Endothelial cell of hepatic sinusoid (primary cell): Measurements from ENCODE around the gene GEN1.

Source experiments
- in situ Hi-C: cut with HindIII; loops from 2 replicates; pipeline ENCODE4 v1.10.0; 2017; ENCODE audit warnings: low sequenced_read_pairs

GEN1 gene

DNA sequence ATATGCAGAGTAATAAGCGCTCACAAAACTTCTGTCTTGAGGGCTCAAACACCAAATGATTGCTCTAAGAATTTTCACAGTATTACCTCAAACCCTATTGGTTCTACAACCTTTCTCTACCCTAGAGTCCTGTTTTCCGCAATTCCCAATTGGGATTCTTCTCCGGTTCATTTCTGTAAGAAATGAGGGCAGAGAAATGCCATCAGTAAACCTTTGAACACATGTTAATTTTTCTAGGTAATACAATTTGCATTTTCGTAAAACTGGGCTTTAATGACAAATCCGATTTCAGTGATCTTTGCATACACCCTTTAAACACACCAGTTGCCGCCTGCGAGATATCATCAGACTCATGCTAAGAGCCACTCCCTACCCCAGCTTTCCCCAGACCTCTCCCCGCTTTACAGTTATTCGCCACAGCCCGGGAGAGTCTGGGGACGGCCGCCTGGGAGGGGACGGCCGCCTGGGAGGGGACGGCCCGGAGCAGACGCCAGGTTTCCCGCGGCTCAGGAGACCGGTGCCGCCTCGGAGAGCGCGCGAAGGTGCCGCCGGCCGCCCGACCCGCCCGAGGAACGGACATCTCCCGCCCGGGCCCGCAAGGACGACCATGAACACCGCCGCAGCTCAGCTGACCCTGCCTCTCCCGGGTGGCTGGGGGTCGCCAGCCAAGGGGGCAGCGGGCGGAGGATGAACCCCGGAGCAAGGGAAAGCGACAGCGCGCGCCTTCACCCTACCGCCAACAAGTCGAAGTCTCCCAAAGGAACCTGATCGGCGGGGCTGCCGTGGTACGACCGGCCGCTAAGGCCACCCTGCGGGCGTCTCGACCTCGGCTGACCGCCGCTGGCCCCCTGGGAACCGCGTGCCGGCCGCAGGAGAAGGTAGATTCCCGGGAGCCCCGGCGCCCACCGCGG is 791 bp upstream of the GEN1 start:
- in situ Hi-C loops: no loop called here

DNA sequence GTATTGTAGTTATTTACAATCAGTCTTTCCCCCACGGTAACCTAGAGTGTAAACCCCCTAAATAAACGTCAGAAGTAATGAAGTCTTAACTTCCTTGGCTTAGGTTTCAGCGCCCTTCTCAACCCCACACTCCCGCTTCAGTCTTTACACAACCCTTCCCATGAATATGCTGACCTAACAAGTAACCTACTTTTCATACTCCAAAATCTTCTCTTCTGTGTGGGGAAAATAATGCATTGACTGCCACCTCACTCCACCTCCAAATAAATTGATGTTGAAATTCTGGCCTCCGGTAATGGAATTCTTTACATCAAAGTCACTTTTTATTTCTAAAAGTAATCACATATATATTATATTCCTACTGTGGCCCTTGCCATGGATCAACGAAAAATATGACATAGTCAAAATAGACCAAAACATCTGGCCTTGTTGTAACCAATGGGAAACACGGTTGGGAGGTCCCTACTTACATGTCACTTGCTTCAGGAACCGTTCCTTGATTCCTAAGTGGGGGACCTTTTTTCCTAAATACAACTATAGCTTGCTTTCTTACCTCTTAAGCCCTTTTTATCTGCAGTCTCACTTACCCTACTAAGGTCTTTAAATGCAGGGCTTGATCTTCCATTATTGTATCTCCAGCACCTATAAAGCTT is 961 bp downstream of the GEN1 start:
- in situ Hi-C loops: no loop called here

DNA sequence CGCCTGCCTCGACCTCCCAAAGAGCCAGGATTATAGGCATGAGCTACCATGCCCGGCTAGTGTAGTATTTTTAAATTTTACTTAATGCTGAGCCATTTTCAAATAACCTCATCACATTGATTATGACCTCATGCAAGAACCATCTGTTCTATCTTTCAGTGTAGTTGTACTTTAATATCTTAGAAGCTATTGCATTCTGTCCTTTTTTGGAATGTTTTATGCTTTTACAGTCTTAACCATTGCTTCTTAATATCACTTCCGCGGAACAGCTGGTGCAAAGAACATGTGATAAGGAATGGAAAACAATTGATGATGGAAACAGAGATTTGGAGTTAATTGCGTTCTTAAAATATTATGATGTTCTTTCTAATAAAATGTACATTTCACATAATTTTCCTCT is 2.7 kb downstream of the GEN1 start:
- in situ Hi-C loops: no loop called here

DNA sequence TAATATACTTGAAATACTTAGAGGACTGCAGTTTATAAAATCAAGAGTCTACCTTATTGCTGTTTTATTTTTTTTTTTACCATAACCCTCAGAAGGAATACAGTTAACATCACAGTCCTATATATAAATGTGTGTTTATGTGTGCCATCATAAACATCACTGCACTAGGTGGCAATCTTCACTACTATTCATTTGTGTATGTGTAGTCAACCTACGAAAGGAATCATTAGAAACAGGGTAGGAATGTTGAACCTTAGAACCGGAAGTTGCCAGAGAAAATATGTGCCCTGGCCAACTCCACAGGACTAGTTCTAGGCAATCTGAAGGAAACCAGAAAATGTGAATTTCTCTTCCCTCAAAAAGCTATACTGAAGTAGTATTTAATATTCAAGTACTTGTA is 3.4 kb downstream of the GEN1 start:
- in situ Hi-C loops: no loop called here

DNA sequence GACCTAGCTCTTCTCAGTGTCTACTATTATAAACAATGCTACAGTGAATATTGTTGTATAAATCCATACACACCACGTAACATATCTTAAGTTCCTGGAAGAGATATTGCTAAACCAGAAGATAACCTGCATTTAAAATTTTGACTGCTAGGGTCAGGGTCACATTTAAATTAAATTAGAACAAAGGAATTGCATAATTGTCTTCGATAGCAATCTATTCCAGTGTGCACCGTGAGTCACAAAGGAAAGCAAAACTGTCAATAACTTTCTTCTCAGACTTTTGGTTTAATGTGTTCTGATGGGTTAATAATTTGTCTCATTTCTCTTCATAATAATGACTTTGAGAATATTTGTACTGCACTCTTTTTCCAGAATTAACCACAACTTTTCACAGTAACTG is 4.2 kb downstream of the GEN1 start:
- in situ Hi-C loops: no loop called here

DNA sequence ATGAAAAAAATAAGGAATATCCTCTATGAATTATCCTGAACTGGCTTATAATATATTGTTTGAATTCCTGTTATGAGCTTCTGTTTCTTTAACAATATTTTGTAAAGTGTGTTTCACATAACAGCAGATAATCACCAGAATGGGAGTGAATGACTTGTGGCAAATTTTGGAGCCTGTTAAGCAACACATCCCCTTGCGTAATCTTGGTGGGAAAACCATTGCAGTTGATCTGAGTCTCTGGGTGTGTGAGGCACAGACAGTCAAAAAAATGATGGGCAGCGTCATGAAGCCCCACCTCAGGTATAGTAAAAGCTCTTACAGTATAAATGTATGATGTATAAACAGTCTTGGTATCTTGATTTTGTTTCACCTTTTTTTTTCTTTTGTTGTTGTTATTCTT is 5.9 kb downstream of the GEN1 start:
- in situ Hi-C loops: no loop called here

DNA sequence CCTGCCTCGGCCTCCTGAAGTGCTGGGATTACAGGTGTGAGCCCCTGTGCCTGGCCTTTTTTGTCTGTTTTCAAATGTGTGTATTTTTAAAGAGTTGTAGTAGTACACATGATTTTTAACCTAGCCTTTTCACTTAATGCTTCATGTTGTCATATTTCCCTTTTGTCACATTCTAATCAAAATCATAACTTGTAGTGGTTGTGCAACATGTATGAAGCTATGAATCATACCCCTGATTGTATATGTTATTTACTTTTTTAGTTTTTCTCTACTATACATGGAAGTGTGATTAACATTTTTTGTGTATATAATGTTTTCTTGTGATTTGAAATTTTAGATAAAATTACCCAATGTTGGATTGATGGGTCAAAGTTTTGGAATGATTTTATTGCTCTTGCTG is 8.5 kb downstream of the GEN1 start:
- in situ Hi-C loops: no loop called here

DNA sequence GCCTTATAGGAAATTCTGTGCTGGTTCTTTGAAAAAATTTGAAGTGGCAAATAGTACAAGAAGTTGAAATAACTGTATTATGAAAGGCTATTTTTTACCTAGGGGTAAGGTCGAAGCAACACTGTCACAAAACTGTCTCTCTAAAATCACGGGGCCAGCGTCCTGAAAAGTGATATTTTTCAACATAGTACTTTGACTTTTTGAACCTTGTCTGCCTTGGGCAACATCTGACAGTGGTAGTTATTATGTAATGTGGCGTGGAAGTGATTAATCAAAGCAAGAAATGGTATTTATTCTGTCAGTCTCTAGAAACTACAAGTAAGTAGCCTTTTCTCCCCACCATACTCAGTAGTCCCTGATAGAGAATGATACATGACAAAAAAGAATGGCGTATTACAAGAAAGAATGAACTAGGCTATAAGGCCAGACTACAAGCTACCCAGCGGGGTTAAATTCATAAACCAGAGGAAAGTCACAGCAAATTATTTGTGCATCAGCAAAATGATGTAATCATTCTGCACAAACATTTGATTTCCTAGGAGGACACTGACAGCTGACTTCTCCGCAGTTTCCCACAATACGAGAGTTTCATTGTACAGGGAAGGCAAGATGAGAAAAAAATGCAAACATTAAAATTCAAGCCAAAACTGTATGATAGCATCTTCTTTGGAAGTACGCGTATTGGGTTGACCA is 9.8 kb downstream of the GEN1 start:
- in situ Hi-C loops: no loop called here

DNA sequence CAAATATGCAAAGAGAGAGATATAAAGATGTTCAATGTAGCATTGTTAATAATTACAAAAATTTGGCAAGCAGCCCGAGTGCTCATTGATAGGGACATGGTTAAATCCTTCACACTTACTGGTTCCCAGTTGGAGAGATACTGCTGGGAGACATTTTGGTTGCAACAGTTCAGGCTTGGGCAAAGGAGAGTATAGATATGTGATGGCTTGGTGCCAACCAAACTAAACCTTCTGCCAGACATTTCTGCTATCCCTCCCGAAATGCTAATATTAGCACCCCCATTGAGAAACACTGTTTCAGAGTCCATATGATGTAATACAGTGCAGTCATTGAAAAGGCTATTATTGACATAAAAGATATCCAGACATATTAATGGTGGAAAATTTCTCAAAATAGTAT is 11.5 kb downstream of the GEN1 start:
- in situ Hi-C loops: no loop called here

DNA sequence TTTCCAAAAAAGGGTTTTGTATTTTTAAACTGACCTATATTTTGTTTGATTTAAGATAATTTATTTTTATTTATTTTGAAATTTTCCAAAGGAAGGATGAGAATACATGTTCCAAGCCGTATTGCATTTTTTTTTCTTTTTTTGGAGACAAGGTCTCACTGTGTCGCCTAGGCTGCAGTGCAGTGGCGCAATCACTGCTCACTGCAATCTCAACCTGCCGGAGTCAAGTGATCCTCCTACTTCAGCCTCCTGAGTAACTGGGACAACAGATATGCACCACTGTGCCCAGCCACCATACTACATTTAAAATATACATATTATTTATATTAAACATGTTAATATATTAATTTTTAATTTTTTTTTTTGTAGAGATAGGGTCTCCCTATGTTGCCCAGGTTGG is 15.0 kb downstream of the GEN1 start:
- in situ Hi-C loops: no loop called here

DNA sequence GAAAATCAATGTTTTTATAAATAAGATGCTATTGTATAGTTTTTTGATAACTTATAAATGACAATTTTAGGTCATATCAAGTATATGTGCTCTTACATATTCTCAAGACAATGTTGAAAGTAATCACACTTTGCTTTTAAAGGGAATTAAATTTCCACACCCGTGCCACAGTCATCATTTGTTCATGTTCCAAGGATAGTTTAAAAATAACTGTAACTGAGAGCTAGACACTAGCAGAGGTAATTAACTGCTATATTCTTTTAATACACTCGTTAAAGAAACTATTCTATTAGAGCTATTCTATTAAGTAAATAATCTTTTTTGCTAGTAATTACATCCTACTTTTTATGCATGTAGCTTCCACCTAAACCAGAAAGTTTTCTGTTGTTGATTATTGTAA is 18.0 kb downstream of the GEN1 start:
- in situ Hi-C loops: no loop called here

DNA sequence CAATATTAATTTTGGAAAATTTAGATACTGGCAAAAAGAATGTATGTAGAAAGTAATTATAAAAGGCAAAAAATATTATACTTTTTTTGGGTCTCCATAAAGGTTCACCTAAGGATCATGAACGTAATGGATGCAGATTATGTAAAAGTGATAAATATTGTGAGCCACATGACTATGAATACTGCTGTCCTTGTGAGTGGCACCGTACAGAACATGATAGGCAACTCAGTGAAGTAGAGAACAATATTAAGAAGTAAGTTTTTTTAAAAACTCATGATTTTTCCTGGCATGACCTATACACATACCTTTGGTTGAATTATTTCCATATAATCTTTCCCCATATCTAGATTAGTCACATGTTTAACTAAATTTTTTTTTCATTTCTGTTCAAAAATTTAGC is 18.6 kb downstream of the GEN1 start:
- in situ Hi-C loops: no loop called here

DNA sequence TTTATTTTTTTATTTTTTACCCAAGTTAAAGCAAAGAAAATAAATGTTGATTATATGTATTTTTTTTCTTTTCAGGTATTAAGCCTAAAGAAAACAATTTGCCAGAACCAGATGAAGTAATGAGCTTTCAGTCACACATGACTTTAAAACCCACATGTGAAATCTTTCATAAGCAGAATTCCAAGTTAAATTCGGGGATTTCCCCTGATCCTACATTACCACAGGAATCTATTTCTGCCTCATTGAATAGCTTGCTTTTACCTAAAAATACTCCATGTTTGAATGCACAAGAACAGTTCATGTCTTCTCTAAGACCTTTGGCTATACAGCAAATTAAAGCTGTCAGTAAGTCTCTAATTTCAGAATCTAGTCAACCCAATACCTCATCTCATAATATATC is 26.6 kb downstream of the GEN1 start:
- in situ Hi-C loops: no loop called here

DNA sequence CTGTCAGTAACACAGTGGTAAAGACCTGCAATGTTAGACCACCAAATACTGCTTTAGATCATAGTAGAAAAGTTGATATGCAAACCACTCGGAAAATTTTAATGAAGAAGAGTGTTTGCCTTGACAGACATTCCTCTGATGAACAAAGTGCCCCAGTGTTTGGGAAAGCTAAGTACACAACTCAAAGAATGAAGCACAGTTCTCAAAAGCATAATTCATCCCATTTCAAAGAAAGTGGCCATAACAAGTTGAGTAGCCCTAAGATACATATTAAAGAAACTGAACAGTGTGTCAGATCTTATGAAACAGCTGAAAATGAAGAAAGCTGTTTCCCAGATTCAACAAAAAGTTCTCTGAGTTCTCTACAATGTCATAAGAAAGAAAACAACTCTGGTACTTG is 27.5 kb downstream of the GEN1 start:
- in situ Hi-C loops: no loop called here

DNA sequence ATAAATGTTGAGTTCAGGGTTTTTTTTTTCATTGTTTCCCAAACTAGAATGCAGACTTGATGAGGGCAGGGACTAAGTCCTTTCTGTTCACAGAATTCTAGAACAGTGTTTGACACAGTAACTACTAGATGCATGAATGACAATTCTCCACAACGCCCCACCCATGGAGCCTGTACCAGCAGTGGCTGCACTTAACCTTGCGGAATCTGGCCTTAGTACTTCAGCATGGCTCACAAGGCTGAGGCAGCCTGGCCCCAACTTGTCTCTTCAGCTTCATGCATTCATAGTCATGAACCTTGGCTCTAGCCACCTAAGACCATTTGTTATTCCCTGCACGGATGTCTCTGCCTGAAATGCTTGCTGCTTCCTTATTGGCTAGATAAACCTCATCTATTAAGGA is 32.8 kb downstream of the GEN1 start:
- in situ Hi-C loops: no loop called here

DNA sequence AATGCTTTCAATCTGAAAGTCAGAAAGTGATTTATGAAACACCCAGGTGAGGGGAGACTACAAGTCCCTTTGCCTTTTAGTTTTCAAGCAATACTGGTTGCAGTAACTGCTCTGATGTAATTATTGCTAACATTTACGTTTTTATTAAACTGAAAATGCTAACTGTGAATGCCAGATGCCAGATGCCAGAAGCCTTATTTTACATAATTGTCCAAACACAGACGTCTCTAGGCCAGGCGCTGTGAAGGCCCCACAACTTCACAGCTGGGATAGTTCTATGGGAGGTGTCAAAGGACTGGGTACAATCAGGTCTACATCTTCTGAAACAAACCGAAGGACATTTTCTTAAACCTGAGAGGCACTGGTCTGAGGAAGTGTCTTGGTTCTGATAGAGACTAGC is 34.8 kb downstream of the GEN1 start:
- in situ Hi-C loops: no loop called here

DNA sequence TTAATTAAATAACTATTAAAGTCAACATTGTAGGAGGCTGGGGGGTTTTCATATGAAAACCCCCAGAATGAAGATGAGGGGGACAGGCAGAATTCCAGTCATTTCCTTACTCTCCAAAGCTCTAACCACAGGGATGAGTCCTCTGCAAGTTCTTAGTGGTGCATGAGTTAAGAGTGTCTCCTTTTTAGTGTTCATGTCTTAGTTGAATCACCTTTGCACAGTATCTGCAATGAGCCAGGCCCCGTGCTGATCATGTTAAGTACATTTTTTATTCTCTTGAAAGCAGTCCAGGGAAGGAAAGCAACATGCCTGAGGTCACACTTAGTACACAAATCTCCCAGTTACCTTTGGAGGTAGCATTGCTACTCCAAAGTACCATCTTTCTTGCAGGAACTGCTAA is 36.6 kb downstream of the GEN1 start:
- in situ Hi-C loops: no loop called here

DNA sequence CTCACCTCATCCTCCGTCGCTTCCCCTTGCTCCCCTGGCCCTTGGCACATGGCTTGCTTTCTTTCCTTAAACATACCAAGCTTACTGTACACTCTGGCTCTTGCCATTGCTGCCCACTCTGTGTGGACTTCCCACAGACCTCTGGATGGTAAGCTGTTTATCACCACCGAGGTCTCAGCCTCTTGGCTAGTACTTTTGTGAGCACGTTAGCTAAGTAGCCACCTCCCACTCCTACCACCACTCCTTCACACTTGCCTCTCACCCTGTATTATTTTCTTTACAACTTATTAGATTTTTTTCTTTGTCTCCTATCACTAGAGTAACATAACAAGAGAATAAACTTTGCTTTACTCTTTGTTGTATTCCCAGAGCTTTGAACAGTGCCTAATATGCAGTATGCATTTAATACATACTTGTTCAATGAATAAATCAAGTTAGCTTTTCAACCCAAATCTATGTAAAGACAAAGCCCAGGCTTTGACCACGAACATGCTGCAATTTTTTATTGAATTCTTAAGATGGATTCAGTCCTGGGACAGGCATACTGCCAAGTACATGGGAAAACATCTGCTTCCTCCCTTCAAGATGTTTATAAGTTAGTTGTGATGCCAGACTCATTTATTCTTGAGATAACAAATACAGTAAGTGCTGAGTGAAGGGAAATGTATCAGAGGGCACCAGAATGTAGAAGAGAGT is 37.3 kb downstream of the GEN1 start:
- in situ Hi-C loops: no loop called here

DNA sequence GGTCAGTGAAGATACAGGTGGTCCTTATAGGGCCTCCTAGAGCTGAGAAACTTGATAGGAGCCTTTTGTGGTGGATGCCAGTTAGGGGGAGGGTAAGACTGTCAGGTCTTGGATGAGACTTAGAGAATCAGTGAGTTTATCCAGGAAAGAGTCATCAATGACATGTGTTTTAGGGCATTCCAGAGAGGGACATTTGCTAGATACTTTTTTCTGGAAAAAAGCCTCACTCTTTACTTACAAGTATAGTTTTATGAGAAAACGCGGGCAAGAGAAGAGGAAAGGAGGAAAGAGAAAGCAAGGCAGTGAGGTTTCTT is 37.8 kb downstream of the GEN1 start:
- in situ Hi-C loops: no loop called here

DNA sequence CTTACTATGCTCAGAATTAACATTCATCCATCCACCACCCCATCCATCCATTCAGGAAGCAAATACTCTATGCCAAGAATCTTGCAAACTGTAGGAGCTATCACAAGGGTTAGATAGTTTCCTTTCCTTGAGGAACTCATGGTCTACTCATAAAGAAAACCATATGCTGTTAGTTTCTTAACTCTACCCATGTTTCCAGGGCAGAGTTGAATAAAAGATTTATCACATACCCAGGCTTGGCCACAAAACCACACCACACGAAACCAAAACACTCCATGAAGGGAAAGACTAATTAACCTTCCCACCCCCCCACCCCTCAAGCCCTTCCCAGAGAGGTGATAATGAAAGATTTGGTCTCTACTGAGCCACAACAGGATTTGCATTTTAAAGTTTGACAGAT is 38.6 kb downstream of the GEN1 start:
- in situ Hi-C loops: no loop called here

DNA sequence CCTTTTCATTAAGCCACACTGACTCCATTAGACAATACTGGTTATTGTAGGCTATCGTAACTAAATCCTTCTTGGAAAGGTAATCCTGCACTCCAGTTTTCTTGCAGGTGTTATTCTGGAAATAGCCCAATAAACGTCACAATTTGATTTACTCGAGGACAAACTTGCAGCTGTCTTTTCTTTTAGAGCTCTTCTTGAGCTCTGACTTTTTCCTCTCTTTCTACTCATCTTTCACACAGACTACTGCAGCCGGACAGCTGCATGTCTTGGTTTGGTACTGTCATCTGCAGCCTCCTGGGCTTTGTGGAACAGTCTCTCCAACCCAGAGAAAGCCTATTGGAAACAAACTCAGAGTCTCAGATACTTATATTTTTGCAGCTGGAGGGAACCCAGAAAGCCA is 39.4 kb downstream of the GEN1 start:
- in situ Hi-C loops: no loop called here
